OCI-M1 (cell line): Measurements from ENCODE around the gene RDH12.
"Not testable (repeated sequence)": the region's sequence is repeated elsewhere in the genome, so short reads cannot be mapped to it uniquely, and the experiment has no call there.

Experiments
- DNase-seq: peaks from one replicate; lab custom pipeline; 2025; lab: John Stamatoyannopoulos, UW

RDH12 gene

GRCh38 chr14:67705211-67705610 lies 3.5 kb downstream of the RDH12 start:
- DNase-seq: no peak

- DNase-seq: not testable (repeated sequence)
Observed at GRCh38 chr14:67709346-67709745, 7.7 kb downstream of the RDH12 start.

GRCh38 chr14:67709796-67710195 lies 8.1 kb downstream of the RDH12 start:
- not testable (repeated sequence) for DNase-seq

GRCh38 chr14:67710209-67710608 lies 8.5 kb downstream of the RDH12 start:
- DNase-seq: peak; percentile 5

- no peak for DNase-seq
Observed at GRCh38 chr14:67717048-67717447, 15.4 kb downstream of the RDH12 start.

GRCh38 chr14:67718265-67718664 lies 16.6 kb downstream of the RDH12 start:
- no peak for DNase-seq

- not testable (repeated sequence) for DNase-seq
Observed at GRCh38 chr14:67719385-67719784, 17.7 kb downstream of the RDH12 start.

GRCh38 chr14:67719866-67720265 lies 18.2 kb downstream of the RDH12 start:
- peak; percentile 22 for DNase-seq

- DNase-seq: no peak
Observed at GRCh38 chr14:67721875-67722274, 20.2 kb downstream of the RDH12 start.

- no peak for DNase-seq
Observed at GRCh38 chr14:67722293-67722692, 20.6 kb downstream of the RDH12 start.

GRCh38 chr14:67725171-67725570 lies 23.5 kb downstream of the RDH12 start:
- no peak for DNase-seq

- no peak for DNase-seq
Observed at GRCh38 chr14:67727361-67727760, 25.7 kb downstream of the RDH12 start.

- no peak for DNase-seq
Observed at GRCh38 chr14:67728258-67728657, 26.6 kb downstream of the RDH12 start.

- no peak for DNase-seq
Observed at GRCh38 chr14:67729072-67729885, 27.6 kb downstream of the RDH12 start.

- DNase-seq: no peak
Observed at GRCh38 chr14:67733616-67734015, 31.9 kb downstream of the RDH12 start.

- no peak for DNase-seq
Observed at GRCh38 chr14:67734675-67735074, 33.0 kb downstream of the RDH12 start.

GRCh38 chr14:67735336-67736147 lies 33.9 kb downstream of the RDH12 start:
- DNase-seq: no peak

- no peak for DNase-seq
Observed at GRCh38 chr14:67736771-67737170, 35.1 kb downstream of the RDH12 start.

GRCh38 chr14:67738740-67739504 lies 37.2 kb downstream of the RDH12 start:
- no peak for DNase-seq

- no peak for DNase-seq
Observed at GRCh38 chr14:67744046-67744445, 42.4 kb downstream of the RDH12 start.

GRCh38 chr14:67746927-67747326 lies 45.2 kb downstream of the RDH12 start:
- DNase-seq: no peak

GRCh38 chr14:67748312-67748711 lies 46.6 kb downstream of the RDH12 start:
- no peak for DNase-seq
